Femur (tissue), 1 donor: ENCODE measurements around the gene NANOS3.

Source experiments
- DNase-seq: peaks from one replicate; pipeline ENCODE4 v3.0.0-alpha.2; 2017

NANOS3 gene

DNA sequence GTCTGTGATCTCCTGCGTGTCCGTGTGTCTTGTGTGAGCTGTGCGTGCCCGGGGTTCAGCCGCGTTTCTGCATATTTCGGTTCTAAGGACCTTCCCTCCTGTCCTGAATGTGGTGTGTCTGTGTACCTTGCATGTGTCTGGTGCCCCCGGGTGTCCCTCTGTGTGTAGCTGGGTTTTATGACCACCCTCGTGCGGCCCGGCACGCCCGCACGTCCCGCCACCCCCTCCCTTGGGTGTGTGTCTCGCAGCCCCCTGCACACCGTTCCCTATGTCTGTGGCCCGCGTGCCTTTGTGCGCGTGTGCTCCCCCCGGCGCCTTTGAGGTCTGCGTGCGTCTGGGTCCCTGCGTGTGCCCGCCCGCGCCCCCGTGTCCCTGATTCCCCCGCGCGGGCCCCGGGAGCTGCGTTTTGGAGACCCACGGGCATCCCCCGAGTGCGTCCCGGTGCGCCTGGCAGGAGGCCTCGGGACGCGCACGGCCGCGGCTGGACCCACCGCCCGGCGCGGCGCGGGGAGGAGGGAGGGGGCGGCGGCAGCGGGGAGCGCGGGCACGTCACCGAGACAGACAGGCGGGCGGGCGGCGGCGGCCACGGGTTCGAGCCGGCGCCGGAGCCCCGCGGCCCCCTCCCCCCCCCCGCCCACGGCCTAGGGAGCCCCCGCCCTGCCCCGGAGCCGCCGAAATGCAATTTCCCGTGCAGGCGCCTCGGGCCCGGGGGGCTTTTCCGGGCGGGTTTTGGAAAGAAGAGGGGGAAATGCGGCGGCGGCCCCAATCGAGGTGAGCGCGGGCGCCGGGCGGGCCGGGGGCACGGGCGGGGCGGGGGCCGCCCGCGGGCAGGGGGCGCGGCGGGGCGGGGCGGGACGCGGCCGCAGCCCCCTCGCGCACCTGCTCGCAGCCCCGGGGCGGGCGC, 12.0 kb upstream of the NANOS3 start:
- DNase-seq = peak; percentile 29

DNA sequence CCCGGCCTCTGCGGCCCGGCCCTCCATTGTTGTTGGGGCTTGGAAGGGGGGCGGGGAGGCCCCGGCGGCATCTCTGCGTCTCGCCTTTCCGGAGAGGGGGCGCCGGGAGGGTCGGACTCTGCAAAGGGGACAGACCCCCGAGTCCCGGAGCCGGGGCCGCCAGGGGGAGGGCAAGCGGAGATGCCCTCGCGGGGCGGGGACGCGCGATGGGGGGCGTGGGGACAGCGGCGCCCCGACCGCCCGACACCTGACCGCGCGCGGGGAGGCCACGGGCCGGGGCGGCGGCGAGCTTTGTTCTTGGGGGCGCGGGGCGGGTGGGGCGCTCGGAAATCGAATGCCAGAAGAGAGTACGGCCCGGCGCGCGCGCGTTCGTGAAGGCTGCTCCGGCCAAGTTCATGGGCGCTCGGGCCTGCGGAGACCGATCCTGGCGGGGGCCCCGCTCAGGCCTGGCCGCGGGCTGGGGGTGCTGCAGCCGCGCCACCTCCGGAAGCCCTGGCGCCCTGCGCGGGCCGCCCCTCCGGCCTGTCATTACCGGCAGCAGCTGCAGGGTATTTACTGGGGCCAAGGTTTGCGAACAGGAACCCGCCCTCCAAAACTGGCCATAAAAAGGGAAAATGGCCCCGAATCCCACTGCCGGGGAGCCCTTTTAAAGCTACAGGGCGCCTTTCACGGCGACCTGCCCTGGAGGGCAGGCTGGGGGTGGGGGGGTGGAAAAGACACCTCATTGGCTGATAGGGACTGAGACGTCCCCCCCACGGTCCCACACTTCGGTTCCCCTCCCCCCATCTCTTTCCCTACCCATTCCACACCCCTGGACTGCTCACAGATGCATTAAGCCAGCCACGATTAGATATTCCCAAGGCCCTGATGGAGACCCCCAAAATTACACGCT, 11.1 kb upstream of the NANOS3 start:
- peak; percentile 65 for DNase-seq

DNA sequence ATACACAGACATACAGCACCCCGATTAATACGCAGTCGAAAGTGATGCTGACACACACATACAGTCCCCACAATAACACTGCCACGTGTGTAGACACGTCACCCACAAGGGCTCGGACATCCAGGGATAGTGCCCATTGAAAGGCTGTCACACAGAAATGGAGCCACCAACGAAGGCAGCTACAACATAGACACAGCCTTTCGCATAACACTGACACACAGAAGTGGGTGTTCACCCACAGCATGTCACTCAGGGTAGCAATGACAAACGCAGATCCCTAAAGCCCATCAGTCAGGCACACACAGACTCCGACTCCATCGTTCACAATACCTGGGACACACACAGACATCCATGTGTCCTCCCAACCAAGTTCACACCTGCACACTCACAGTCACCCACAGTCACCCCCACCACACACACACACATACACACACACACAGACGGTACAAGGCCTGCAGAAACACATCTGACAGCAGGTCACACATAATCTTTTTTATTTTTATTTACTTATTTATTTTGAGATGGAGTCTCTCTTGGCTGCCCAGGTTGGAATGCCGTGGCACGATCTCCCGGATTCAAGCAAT, 10.4 kb upstream of the NANOS3 start:
- peak; percentile 23 for DNase-seq

DNA sequence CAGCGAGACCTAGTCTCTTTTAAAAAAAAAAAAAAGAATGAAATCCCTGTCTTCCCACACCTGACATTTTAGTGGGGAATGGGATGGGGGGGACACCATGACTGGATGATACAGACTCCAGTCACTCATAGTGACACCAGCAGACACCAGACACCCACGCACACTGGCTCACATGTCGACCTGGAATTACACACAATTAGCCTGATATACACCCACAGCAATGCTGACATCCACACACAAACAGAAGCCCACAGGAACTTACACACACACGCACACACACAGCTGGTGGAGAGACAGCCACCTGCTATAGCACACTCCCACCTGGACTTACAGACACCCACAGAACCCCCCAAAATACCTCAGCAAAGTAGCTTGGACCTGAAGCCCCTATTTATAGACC, 8.3 kb upstream of the NANOS3 start:
- DNase-seq = no peak

DNA sequence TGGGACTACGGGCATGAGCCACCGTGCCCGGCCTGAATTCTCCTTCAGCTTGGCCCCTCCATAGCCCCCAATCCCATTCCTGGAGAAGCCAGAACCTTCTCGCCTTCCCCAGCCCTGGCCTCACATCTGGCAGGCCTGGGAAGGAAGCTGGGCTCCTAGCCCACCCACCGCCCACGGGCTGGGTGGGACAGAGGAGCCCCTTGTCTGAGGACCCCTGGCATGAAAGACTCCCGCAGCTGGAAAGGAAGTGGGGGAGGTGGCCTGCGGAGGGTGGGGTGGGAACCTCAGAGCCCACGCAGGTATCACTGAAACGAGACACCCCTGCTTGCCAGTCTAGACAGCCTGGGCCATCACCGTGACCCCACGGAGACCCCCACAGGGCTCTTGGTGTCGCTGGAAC, 7.7 kb upstream of the NANOS3 start:
- peak; percentile 72 for DNase-seq

DNA sequence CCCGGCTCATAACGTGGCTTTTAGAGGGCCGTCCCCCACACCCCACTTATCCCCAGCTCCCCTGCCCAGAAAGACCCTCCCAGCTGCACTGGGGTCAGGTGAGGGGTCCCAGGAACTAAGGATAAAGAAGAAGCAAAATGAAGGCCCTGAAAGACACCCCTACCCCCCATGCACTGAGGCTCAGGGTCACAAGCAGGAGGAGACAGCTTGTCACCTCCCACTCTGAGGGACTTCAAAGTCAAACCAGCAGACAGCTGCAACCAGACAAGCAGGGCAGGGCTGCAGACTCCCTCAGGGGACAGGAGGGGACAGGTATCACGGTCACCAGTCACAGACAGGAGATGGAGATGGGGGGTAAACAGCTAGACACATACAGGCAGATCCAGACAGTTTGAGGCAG, 6.1 kb upstream of the NANOS3 start:
- DNase-seq = no peak

DNA sequence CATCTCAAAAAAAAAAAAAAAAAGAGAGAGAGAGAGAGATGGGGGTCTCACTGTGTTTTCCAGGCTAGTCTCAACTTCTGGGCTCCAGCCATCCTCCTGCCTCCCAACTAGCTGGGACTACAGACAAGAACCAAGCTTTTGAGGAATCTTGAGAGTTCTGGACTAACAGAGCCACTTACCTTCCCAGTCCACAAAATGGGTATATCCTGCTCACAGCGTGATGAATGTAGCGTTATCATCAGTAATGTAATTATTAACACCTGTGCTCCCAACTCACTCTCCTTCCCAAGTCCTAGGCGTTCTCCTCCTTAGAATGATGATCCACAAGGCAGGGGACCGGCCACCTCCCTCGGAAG, 4.6 kb upstream of the NANOS3 start:
- DNase-seq = no peak

DNA sequence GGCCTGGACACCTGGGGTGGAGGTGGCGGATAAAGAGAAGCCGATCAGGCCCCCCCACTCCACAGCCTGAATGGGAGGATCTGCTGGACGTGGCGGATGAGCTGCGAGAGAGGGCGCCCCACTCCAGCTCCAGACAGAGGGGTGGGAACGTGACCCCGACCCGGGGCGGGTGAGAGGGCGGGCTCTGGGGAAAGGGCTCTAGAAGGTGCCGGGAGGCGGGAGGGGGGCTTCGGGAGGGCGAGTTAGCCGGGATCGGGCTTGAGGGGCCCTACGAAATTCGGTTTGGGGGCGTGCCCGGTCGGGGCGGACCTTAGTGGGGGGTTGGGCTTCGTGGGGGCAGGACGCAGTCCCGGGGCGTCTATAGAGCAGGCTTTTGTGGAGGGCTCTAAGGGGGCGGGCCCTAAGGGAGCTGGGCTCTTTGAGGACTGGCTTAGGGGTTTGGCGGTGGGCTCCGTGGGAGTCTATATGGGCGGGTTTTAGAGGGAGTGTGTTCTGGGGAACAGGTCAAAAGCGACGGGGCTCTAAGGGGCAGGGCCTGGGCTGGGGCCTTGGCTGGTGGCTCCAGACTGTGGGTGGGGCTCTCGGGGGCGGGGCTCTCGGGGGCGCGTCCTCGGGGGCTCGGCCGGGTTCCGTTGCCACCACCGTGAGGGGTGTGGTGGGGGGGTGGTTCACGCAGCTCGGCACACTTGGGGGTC, 4.1 kb upstream of the NANOS3 start:
- DNase-seq = peak; percentile 70

DNA sequence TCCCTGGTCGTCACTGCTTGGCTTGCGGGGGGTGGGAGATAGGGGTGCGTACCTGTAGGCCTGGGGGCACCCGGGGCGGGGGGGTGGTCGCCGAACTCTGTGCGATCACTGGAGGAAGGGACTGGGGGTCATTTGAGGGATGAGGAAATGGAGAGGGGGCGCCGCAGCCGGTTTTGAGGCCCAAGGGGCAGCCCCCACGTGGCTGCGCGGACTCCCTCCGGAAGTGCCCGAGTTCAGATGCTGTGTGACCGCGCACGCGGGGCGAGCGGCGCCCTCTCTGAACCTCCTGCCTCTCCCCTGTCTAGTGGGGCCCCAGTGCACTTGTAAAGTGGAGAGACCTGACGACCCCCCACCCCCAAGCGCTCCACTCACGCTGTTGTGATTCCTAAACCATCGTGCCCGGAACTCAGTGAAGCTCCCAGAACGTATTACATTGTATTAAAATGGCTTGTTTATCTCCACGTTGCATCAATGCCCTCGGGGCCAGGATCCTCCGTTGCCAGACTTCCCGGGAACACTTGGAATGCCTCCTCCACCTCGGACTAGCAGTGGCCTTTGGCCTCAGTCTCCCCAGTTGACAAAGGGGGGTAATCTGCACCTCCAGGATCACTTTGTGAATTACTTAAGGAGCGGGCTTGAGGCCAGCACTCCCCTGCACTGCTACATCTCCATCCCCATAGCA, 3.0 kb upstream of the NANOS3 start:
- peak; percentile 30 for DNase-seq

DNA sequence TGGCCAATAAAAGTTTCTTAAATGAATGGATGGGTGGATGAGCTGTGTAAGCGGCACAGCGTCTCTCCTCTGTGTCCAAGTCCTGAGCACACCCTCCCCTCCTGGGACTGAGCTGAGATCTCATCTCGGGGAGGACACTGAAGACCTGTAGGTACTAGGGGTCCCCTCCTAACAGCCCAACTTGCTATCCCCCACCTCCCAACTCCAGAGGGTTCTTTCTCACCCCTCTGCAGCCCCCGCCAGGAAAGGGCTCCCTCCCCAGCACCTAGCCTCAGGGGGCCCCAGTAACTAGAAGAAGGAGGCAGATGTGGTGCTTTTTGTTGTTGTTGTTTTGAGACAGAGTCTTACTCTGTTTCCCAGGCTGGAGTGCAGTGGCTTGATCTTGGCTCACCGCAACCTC, 1.1 kb upstream of the NANOS3 start:
- DNase-seq = no peak

DNA sequence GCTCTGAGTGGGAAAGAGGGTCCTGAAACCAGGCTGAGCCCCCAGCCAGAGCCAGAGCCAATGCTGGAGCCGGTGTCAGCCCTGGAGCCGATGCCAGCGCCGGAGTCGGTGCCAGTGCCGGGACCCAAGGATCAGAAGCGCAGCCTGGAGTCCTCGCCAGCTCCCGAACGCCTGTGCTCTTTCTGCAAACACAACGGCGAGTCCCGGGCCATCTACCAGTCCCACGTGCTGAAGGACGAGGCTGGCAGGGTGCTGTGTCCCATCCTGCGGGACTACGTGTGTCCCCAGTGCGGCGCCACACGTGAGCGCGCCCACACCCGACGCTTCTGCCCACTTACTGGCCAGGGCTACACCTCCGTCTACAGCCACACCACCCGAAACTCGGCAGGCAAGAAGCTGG, 369 bp downstream of the NANOS3 start:
- DNase-seq = no peak

DNA sequence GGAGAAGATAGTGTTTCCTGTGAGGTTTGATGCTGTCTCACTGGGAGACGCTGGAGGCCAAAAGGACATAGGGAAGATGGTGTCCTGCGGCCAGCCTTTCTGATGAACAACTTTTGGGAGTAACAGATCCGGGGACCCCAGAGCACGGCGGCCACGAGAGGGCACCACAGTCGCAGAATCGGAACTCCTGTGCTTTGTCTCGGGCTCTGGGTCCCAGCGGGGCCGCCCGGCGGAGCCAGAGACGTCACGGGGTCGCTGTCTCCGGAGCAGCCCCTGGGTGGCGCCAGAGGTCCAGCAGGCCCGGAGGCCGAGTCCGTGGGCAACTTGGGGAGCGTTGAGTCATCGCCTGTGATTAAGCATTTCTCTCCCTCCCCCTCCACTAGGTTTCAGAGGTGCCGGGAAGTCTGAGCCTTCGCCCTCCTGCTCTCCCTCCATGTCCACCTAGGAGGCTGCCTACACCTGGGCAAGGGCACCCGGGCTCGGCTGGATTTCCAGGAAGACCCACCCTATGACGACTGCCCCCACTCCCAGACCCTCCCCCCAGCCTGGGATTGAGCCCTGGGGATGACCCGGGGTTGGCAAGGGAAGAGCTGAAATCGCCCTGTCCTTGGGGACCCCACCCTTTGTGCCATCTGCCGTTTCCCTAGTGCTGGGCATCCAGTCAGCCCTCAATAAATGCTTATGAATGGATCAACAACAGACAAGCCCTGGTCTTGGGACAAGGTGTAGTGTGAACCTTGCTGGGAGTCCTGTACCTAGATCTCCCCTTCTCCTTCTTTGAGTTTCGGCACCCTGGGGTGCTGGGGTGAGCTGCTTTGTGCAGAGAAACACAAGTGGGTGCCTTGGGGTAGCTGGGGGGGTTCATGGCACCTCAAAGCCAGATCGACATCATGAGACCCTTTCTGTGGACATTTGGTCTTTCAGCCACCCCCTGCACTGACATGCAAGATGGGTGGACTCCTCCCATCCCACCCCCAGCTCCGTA, 3.4 kb downstream of the NANOS3 start:
- DNase-seq = peak; percentile 98

DNA sequence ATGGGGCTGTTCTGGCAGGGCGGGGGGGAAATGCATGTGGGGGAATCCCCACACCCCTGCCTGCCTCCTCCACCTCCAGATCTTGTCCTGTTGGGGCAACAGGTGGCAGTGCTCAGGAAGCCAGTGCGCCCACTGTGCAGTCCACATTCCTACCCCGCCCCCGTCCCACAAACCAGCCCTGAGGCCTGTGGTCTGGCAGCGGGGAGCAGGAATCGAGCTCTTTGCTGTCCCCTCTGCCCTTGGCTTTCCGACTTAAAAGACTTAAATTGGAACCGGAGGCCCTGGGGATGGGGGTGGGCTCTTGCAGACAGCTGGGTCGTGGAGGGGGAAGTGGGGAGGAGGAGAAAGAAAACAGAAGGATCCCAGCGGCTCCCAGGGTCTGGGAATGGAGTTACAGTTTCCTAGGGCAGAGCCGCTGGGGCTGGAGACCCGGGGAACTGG, 4.3 kb downstream of the NANOS3 start:
- peak; percentile 73 for DNase-seq

DNA sequence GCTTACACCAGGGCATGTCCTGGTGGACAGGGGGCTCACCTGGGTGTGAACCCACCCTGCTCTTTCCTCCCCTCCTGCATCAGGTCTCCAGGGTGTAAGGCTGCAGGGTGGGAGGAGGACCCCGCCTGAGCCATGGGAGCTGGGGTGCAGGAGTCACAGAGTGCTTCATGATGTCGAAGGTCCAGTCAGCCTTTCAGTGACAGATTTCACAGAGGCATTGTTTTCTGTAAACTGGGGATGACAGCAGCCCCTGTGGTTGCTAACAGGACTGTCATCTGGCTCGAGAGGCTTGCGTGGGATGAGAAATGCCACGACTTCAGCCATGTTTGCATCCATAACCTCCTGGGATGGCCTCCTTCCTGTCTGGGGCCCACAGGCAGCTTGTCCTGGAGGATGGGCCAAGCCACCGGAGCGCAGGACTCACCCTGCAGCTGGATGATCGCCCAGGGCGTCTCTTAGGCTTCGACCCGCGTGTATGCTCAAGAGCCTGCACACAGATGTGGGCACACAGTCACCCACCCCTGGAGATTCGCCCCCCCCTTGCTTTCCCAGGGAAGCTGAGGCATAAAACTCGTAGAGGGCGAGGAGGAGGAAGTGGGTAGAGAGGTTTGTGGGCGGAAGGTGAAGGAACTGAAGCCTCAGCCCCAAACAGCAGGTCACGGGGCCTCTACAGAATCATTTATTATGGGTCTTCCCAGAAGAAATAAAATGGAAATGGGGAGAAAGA, 4.9 kb downstream of the NANOS3 start:
- peak; percentile 74 for DNase-seq

DNA sequence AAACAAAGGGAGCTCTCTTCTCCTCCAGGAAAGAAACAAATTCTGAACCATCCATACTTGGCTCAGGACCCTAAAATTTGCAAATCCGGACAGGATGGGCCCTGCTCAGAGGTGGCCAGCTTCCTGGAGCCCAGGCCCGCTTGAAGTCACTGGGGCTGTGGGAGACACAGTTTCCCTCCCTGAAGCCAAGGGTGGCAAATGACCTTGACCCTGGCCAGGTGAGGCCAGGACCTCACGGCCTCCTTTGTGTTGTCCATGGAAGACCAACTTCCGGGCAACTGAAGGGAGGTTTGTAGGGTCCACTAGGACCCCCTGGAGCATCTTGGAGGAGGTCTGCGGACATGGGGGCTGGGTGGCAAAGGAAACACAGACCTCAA, 5.5 kb downstream of the NANOS3 start:
- peak; percentile 19 for DNase-seq

DNA sequence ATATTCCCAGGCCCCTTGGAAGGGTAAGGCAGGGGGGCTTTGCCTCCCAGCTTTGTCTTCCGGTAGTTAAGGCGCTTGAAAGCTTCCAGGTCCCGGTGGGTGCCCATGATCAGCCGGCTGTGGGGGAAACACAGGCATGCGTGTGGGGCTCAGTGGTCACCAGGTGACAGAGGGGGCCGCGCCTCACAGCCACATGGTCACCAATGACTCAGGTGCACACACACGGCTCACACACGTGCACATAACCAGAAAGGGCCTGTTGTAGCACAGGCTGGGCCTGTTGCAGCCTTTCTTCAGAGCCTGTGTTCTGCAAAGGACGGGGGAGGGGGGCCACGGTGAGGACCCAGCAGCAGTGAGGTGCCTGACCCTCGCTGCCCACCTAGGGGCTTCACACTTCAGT, 5.9 kb downstream of the NANOS3 start:
- peak; percentile 19 for DNase-seq

DNA sequence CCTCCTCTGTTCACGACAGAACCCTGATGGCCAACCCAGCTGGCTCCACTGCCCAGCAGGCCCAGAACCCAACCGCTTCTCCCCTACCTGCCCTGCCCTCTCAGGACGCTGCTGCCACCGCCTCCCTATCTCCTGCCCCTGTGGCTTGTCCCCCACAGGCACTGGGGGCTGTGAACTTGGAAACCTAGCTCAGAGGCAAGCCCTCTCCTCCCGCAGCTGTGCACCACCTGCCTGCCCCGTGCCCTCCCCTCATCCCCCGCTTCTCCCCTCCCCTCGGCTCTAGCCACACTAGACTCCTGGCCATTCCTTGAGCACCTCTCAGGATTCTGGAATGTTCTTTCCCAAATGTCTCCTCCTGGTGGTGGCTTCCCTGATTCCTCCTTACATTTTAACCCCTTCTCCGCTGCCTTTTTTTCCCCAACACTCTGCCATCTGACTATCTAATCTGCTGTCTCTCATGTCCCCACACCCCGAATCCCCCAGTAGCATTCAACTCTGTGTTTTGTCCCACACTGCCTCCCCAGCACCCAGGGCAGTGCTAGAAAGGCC, 6.7 kb downstream of the NANOS3 start:
- peak; percentile 26 for DNase-seq

DNA sequence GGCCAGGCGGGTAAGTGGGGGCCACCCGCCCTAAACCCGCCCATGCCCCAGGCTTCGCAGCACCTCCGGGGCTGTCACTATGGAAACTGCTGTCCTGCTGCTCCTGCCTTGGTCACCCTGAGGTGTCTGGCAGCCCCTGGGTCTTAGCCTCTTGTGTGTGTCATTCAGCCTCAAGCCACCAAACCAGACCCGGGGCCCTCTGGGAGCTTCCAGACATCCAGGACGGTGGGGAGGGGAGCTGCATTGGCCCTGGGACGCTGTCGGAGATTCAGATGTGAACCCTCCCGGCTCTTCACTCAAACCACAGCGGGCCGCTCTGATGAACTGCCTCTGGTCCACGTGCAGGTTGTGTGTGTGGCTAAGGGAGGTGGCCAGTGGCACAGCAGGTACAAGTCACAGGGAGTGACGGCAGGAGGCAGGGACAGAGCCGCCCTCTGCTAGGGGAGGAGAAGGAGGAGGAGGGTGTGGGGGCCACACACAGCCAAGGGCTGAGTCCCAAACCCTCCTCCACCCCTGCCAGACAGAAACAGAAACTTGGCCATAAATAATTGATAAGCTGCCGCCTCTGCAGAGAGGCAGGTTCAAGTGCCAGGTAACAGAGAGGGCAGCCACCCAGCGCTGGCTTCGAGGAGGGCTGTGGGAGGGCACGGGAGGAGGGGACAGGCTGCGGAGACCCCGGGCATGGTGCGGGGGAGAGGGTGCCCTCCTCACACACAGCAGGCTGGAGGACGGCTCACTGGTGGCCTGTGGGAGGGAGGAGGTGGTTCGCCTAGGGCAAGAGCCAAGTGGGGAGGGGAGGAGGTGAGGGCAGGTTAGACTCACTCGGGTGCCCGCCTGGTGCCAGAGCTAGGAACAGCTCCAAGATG, 8.0 kb downstream of the NANOS3 start:
- DNase-seq = peak; percentile 20

DNA sequence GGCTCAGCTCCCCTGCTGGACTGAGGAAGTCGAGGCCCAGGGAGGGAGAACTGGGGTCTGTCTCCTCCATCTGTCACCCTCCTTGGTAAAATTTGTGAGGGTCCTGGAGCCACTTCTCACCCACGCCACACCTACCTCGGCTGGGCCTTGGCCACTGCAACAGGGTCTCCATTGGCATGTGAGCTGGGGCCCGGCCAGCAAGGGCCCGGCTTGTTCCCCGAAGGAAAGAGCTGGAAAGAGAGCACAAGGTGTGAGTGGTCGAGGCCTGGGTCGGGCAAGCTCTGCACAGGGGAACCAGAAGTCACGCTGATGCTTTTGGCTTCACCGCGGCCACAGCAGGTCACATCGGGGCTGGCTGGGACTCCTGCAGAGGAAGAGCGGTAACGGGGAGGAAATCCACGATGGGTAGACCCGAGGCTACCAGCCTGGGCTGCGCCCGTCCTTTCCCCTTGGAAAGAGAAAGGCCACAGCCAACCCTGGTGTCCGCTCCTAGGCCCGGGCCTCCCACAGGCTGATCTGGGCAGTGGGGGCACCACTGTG, 9.0 kb downstream of the NANOS3 start:
- DNase-seq = no peak
